Endothelial cell of umbilical vein (primary cell): ENCODE data around the gene WDPCP. TPM values are rescaled to one million over a fixed set of nuclear protein-coding genes. Genes with fewer than 3 reads are reported as not detected.

Experiments used
- BruUV-seq: library from RNA; stranded (reverse); fragments of 400-500 nt; replicated peaks from 2 replicates; lab custom pipeline; 2021; lab: Mats Ljungman, UMichigan
- CTCF ChIA-PET: fragments of 300-600, 350-600 bp; sonication (Branson Sonifier 250); formaldehyde crosslinking; loops from one replicate; lab custom pipeline; 2021; ENCODE audit warnings: antibody characterized with exemption, inconsistent platforms; lab: Charles Lee
- POLR2A ChIA-PET: fragments of 300-600, 350-600 bp; sonication (Branson Sonifier 250); formaldehyde crosslinking; loops from one replicate; lab custom pipeline; 2021; ENCODE audit warnings: antibody characterized with exemption, inconsistent platforms; lab: Charles Lee
- DNase-seq: peaks from one replicate; pipeline ENCODE4 v3.0.0-alpha.2; 2011; ENCODE audit warnings: low read depth, low spot score
- FAIRE-seq: peaks from 2 replicates; lab custom pipeline; 2011; peaks lifted over from hg19 to GRCh38; lab: Jason Lieb, UNC
- H2AFZ ChIP-seq: 2 replicates; pipeline ENCODE4 v1.6.0; 2012; ENCODE audit warnings: low read depth, low read length, control low read depth, inconsistent platforms
- H3K27ac ChIP-seq: 2 replicates; pipeline ENCODE4 v1.5.1; 2011; ENCODE audit warnings: low read depth, mild to moderate bottlenecking, control low read depth, low read length, moderate library complexity; ENCODE audit not compliant: insufficient read depth
- H3K27me3 ChIP-seq, 2 experiments: 2 replicates each; pipeline versions ENCODE4 v1.6.0 to v1.6.1; 2011; ENCODE audit warnings: low read length in 2 of 2, mixed read lengths in 1 of 2; ENCODE audit not compliant: control insufficient read depth in 2 of 2, insufficient read depth in 2 of 2
- H3K36me3 ChIP-seq, 2 experiments: 2 replicates in 1 of 2; 3 replicates in 1 of 2; pipeline ENCODE4 v1.5.1; 2011; ENCODE audit warnings: low read length in 2 of 2, mild to moderate bottlenecking in 1 of 2, moderate library complexity in 1 of 2; ENCODE audit not compliant: control insufficient read depth in 2 of 2, insufficient read depth in 2 of 2; ENCODE audit errors: extremely low read depth in 1 of 2
- H3K4me1 ChIP-seq: 3 replicates; pipeline ENCODE4 v1.5.1; 2011; ENCODE audit warnings: mild to moderate bottlenecking, low read length; ENCODE audit not compliant: control insufficient read depth, insufficient read depth; ENCODE audit errors: extremely low read depth
- H3K4me2 ChIP-seq: 2 replicates; pipeline ENCODE4 v1.6.1; 2011; ENCODE audit warnings: low read length, control low read depth, mixed read lengths; ENCODE audit not compliant: insufficient read depth
- H3K4me3 ChIP-seq, 3 experiments: fragments of 200-600 bp in 1 of 3; sonication (generic), shearing (Covaris generic) in 1 of 3; replicated peaks in 1 of 3; 2 replicates each; pipeline ENCODE4 v1.5.1; 2011 to 2016; ENCODE audit warnings: control low read depth in 3 of 3, low read length in 3 of 3, mild to moderate bottlenecking in 2 of 3, inconsistent platforms in 1 of 3, low read depth in 1 of 3, moderate library complexity in 1 of 3; ENCODE audit not compliant: insufficient read depth in 1 of 3
- H3K79me2 ChIP-seq: 2 replicates; pipeline ENCODE4 v1.6.0; 2012; ENCODE audit warnings: low read length, inconsistent platforms; ENCODE audit not compliant: control insufficient read depth, insufficient read depth
- H3K9ac ChIP-seq: replicated peaks from 2 replicates; pipeline ENCODE3; 2011; ENCODE audit warnings: low read length, control low read depth; ENCODE audit not compliant: insufficient read depth; ENCODE audit errors: extremely low read depth
- H3K9me1 ChIP-seq: replicated peaks from 3 replicates; pipeline ENCODE4 v1.6.0; 2011; ENCODE audit warnings: mild to moderate bottlenecking, low read length; ENCODE audit not compliant: control insufficient read depth, insufficient read depth; ENCODE audit errors: extremely low read depth
- H3K9me3 ChIP-seq: replicated peaks from 2 replicates; pipeline ENCODE4 v1.5.1; 2012; ENCODE audit warnings: low read length, inconsistent platforms; ENCODE audit not compliant: control insufficient read depth, insufficient read depth
- H4K20me1 ChIP-seq: replicated peaks from 2 replicates; pipeline ENCODE3; 2011; ENCODE audit warnings: mild to moderate bottlenecking, low read length; ENCODE audit not compliant: control insufficient read depth, insufficient read depth; ENCODE audit errors: extremely low read depth
- EZH2 ChIP-seq: IDR thresholded peaks from 2 replicates; pipeline ENCODE4 v1.6.1; 2012; ENCODE audit warnings: borderline replicate concordance, low read depth, mild to moderate bottlenecking, moderate library complexity, low read length, inconsistent platforms; ENCODE audit not compliant: severe bottlenecking
- FOS ChIP-seq: IDR thresholded peaks from 2 replicates; pipeline ENCODE4 v1.6.1; 2011; ENCODE audit warnings: mild to moderate bottlenecking, low read length, moderate library complexity, borderline replicate concordance; ENCODE audit not compliant: insufficient read depth
- GATA2 ChIP-seq: IDR thresholded peaks from 2 replicates; pipeline ENCODE4 v1.7.0; 2011; ENCODE audit warnings: low read depth, mild to moderate bottlenecking, moderate library complexity, mixed read lengths, low read length; ENCODE audit not compliant: insufficient read length, insufficient read depth
- JUN ChIP-seq: IDR thresholded peaks from 2 replicates; pipeline ENCODE4 v1.6.1; 2011; ENCODE audit warnings: borderline replicate concordance, low read depth; ENCODE audit not compliant: insufficient read length, insufficient read depth
- MAX ChIP-seq: IDR thresholded peaks from 2 replicates; pipeline ENCODE4 v1.6.1; 2011; ENCODE audit not compliant: insufficient read depth, insufficient read length
- MYC ChIP-seq: IDR thresholded peaks from one replicate; pipeline ENCODE4 v1.6.1; 2011; ENCODE audit warnings: mild to moderate bottlenecking, low read depth, low read length
- POLR2A ChIP-seq: IDR thresholded peaks from 2 replicates; pipeline ENCODE4 v1.6.1; 2012; ENCODE audit warnings: low read depth, mild to moderate bottlenecking, control low read depth, low read length
- POLR2AphosphoS5 ChIP-seq: IDR thresholded peaks from 2 replicates; pipeline ENCODE4 v1.6.1; 2012; ENCODE audit warnings: low read depth, mild to moderate bottlenecking, control low read depth, low read length, moderate library complexity; ENCODE audit not compliant: insufficient read depth
- dilution Hi-C: fragments of 300-500 bp; cut with MboI; formaldehyde crosslinking; loops from one replicate; pipeline ENCODE4 v1.15.0; 2019; ENCODE audit warnings: low sequenced_read_pairs; ENCODE audit not compliant: extremely low pct_ligation_motif_present
- intact Hi-C: fragments of 100-400 bp; cut with micrococcal nuclease; formaldehyde crosslinking; loops from one replicate; pipeline ENCODE4 v1.10.0; 2022
- polyA plus RNA-seq, 4 experiments: library from polyadenylated mRNA; depleted of rRNA in 3 of 4; stranded (reverse) in 3 of 4; unstranded in 1 of 4; fragments of >200 nt; gene quantifications; 2 replicates each; pipeline versions ENCODE4 v1.2.1 to v1.2.3, GENCODE V29; 2011 to 2012; ENCODE audit warnings: missing spikeins in 1 of 4
- total RNA-seq: library from RNA; stranded (reverse); gene quantifications from 2 replicates; pipeline ENCODE4 v1.2.3, GENCODE V29; 2021
- TF ChIP-seq, protein P1 (sequence below), 2 donors: IDR thresholded peaks; 1 replicate in 1 of 2; 2 replicates in 1 of 2; pipeline ENCODE4 v1.5.1; 2011; ENCODE audit warnings: low read length in 2 of 2, mild to moderate bottlenecking in 2 of 2, moderate library complexity in 2 of 2, control low read depth in 1 of 2, inconsistent platforms in 1 of 2, low read depth in 1 of 2; ENCODE audit not compliant: insufficient read depth in 1 of 2; ENCODE audit errors: extremely low read depth in 1 of 2

WDPCP gene
- total and polyA plus RNA-seq, 2 donors (not counting 3 experiments of a cell fraction or from before 2014, with no cell fraction given): 4.0 to 8.8 TPM

DNA sequence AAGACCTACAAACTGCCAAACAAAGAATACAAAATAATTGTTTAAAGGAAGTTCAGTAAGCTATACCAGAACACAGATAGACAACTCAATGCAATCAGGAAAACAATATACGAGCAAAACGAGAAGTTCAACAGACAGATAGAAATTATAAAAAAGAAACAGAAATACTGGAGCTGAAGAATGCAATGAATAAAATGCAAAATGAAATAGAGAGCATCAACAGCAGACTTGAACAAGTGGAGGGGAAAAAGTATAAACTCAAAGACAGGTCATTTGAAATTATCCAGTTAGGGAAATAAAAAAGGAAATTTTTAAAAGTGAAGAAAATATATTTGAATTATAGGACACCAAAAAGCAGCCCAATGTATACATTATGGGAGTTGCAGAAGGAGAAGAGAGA lies 44.1 kb upstream of the WDPCP start:
- BruUV-seq: no TSS peak
- CTCF ChIA-PET: interaction anchor here (1.0 kb wide), 1 partner anchor 9 kb away, joined by 3 read pairs; no protein-coding TSS in a partner anchor

More for the DNA sequence above, 44.1 kb upstream of the WDPCP start:
- FAIRE-seq (no peak), DNase-seq (no peak)
- H3K4me1 ChIP-seq: no peaks in the 10 kb centered on the region
- no peaks in the 10 kb centered on the region for H3K9me1 ChIP-seq
- POLR2A ChIA-PET: no interaction called here
- dilution Hi-C loops (no loop called here), intact Hi-C loops (no loop called here)
- H3K36me3 ChIP-seq: no peaks in the 10 kb centered on the region
- no peak overlapping the region for H2AFZ ChIP-seq
- H3K27me3 ChIP-seq: peaks cover 0 to 2% of the 10 kb centered on the region in 2 experiments
- no peaks in the 10 kb centered on the region for H3K79me2 ChIP-seq
- TF ChIP-seq POLR2A (no peak), GATA2 (no peak), FOS (no peak), POLR2AphosphoS5 (no peak), EZH2 (no peak), MAX (no peak), MYC (no peak), JUN (no peak)
- TF ChIP-seq, protein P1, sequence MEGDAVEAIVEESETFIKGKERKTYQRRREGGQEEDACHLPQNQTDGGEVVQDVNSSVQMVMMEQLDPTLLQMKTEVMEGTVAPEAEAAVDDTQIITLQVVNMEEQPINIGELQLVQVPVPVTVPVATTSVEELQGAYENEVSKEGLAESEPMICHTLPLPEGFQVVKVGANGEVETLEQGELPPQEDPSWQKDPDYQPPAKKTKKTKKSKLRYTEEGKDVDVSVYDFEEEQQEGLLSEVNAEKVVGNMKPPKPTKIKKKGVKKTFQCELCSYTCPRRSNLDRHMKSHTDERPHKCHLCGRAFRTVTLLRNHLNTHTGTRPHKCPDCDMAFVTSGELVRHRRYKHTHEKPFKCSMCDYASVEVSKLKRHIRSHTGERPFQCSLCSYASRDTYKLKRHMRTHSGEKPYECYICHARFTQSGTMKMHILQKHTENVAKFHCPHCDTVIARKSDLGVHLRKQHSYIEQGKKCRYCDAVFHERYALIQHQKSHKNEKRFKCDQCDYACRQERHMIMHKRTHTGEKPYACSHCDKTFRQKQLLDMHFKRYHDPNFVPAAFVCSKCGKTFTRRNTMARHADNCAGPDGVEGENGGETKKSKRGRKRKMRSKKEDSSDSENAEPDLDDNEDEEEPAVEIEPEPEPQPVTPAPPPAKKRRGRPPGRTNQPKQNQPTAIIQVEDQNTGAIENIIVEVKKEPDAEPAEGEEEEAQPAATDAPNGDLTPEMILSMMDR (IDR thresholded peaks at IDR 0.05; ENCODE audit: extremely low read depth in 1 of 2, insufficient read depth in 1 of 2, low read depth in 1 of 2, low read length in 2 of 2): no peak
- no peaks in the 10 kb centered on the region for H4K20me1 ChIP-seq
- H3K9ac ChIP-seq: no peak overlapping the region
- H3K9me3 ChIP-seq: no peaks in the 10 kb centered on the region
- H3K27ac ChIP-seq: no peak overlapping the region
- H3K4me3 ChIP-seq: no peak overlapping the region
- no peak overlapping the region for H3K4me2 ChIP-seq
